PC-9 (cell line): Measurements from ENCODE around the gene SUGT1. TPM values are rescaled to one million over a fixed set of nuclear protein-coding genes. Genes with fewer than 3 reads are reported as not detected.
"Not testable (repeated sequence)": the region's sequence is repeated elsewhere in the genome, so short reads cannot be mapped to it uniquely, and the experiment has no call there.

Source experiments
- Bru-seq: library from RNA; stranded (reverse); fragments of 400-500 nt; gene quantifications from one replicate; lab custom pipeline; 2021; lab: Mats Ljungman, UMichigan
- BruChase-seq, 2 experiments: library from RNA; stranded (reverse); fragments of 400-500 nt; gene quantifications; one replicate each; lab custom pipeline; 2021; lab: Mats Ljungman, UMichigan
- BruUV-seq: library from RNA; stranded (reverse); fragments of 400-500 nt; replicated peaks from 2 replicates; lab custom pipeline; 2021; lab: Mats Ljungman, UMichigan
- CTCF ChIA-PET: fragments of 300-600 bp; sonication (Branson Sonifier 250); formaldehyde crosslinking; loops from one replicate; lab custom pipeline; 2022; ENCODE audit warnings: antibody characterized with exemption; lab: Charles Lee
- POLR2A ChIA-PET: fragments of 300-600 bp; sonication (Branson Sonifier 250); formaldehyde crosslinking; loops from one replicate; lab custom pipeline; 2022; ENCODE audit warnings: antibody characterized with exemption; ENCODE audit not compliant: unreplicated experiment; lab: Charles Lee
- DNase-seq, 2 experiments: peaks; one replicate each; pipeline versions ENCODE4 v3.0.0 to v3.0.0-alpha.2; 2015 to 2022; ENCODE audit warnings: mixed read lengths in 1 of 2
- H2AFZ ChIP-seq: fragments of 200-600 bp; sonication (generic); 2 replicates; pipeline ENCODE4 v1.8.1; 2017; ENCODE audit warnings: antibody characterized with exemption
- H3F3A ChIP-seq: fragments of 200-600 bp; sonication (generic); 2 replicates; pipeline ENCODE4 v1.8.1; 2017; ENCODE audit warnings: antibody characterized with exemption, mild to moderate bottlenecking, low read depth; ENCODE audit not compliant: insufficient read depth
- H3K27ac ChIP-seq: fragments of 200-600 bp; sonication (generic); 2 replicates; pipeline ENCODE4 v1.6.1; 2016; ENCODE audit warnings: mixed run types
- H3K27me3 ChIP-seq: fragments of 200-600 bp; sonication (generic); 2 replicates; pipeline ENCODE4 v1.6.1; 2016; ENCODE audit warnings: low read depth, mixed run types; ENCODE audit not compliant: insufficient read depth
- H3K36me3 ChIP-seq: fragments of 200-600 bp; sonication (generic); 2 replicates; pipeline ENCODE4 v1.6.1; 2016; ENCODE audit warnings: low read depth, mixed run types
- H3K4me1 ChIP-seq: fragments of 200-600 bp; sonication (generic); replicated peaks from 2 replicates; pipeline ENCODE4 v1.6.1; 2016; ENCODE audit warnings: mixed run types; ENCODE audit not compliant: insufficient read depth
- H3K4me2 ChIP-seq: fragments of 200-600 bp; sonication (generic); 2 replicates; pipeline ENCODE4 v1.6.1; 2017; ENCODE audit warnings: mixed run types
- H3K4me3 ChIP-seq: fragments of 200-600 bp; sonication (generic); 2 replicates; pipeline ENCODE4 v1.6.1; 2016; ENCODE audit warnings: mixed run types
- H3K79me2 ChIP-seq: fragments of 200-600 bp; sonication (generic); 2 replicates; pipeline ENCODE4 v1.6.1; 2017; ENCODE audit warnings: low read depth, mixed run types
- H3K9me2 ChIP-seq: fragments of 200-600 bp; sonication (generic); 2 replicates; pipeline ENCODE4 v1.8.1; 2017; ENCODE audit warnings: mild to moderate bottlenecking; ENCODE audit not compliant: insufficient read depth
- H3K9me3 ChIP-seq: fragments of 200-600 bp; sonication (generic); 2 replicates; pipeline ENCODE4 v1.8.1; 2016; ENCODE audit warnings: low read depth; ENCODE audit not compliant: insufficient read depth
- H4K20me1 ChIP-seq: fragments of 200-600 bp; sonication (generic); 2 replicates; pipeline ENCODE4 v1.8.1; 2017; ENCODE audit not compliant: insufficient read depth
- CTCF ChIP-seq: fragments of 200-600 bp; sonication (generic); conservative IDR thresholded peaks from 2 replicates; pipeline ENCODE4 v1.6.1; 2017; ENCODE audit warnings: mixed run types, antibody characterized with exemption, mild to moderate bottlenecking, moderate library complexity
- EZH2 ChIP-seq: fragments of 200-600 bp; sonication (generic); IDR thresholded peaks from 2 replicates; pipeline ENCODE4 v1.8.0; 2017; ENCODE audit warnings: antibody characterized with exemption, low read depth
- intact Hi-C: fragments of 100-400 bp; cut with micrococcal nuclease; formaldehyde crosslinking; loops from one replicate; pipeline ENCODE4 v1.10.0; 2022; ENCODE audit not compliant: unreplicated experiment
- long read RNA-seq: library from polyadenylated mRNA; stranded (forward); transcript quantifications from one replicate; pipeline ENCODE4 v2.0.0, GENCODE V29; 2022
- total RNA-seq: library from RNA; stranded (reverse); gene quantifications from 2 replicates; pipeline ENCODE4 v1.2.3, GENCODE V29; 2021

SUGT1 gene
- 48.8 and 57.2 TPM in 2 replicates for total RNA-seq
- percentile 80 among the genes with signal in this experiment for Bru-seq, nascent RNA
- percentile 84 among the genes with signal in this experiment for BruChase-seq, experiment 1, labeled RNA remaining after a 2-hour chase
- BruChase-seq, experiment 2, labeled RNA remaining after a 6-hour chase, result percentile 77 among the genes with signal in this experiment
- long read RNA-seq, partial matches to known transcripts, result 2 of 12 reads
- long read RNA-seq, other reads (novel, unspliced or antisense), result 8 of 12 reads

- intact Hi-C loops, result loop anchor here (1.0 to 10.0 kb wide), 3 partner anchors 35 to 460 kb away; partner anchors contain the start of genes CKAP2 and VPS36
- peak; percentile 94 to 97 for DNase-seq
- Histone ChIP-seq H3K79me2 (peaks cover 68% of the 10 kb centered on the region), H3K36me3 (peaks cover 5% of the 10 kb centered on the region), H3F3A (peaks cover 18% of the 10 kb centered on the region), H3K27ac (peak within 1 kb of the TSS; percentile 93), H3K4me1 (peaks cover 23% of the 10 kb centered on the region), H3K9me2 (no peaks in the 10 kb centered on the region), H2AFZ (peak within 1 kb of the TSS; percentile 97), H4K20me1 (no peaks in the 10 kb centered on the region), H3K27me3 (no peaks in the 10 kb centered on the region), H3K4me3 (peak within 1 kb of the TSS; percentile 86), H3K9me3 (no peaks in the 10 kb centered on the region), H3K4me2 (peak within 1 kb of the TSS; percentile 100)
- TF ChIP-seq EZH2 (no peak), CTCF (no peak; the same call in 1 of the 2 replicates)
- ChIA-PET CTCF (interaction anchor here (1.2 kb wide), 1 partner anchor 35 kb away, joined by 4 read pairs; no protein-coding TSS in a partner anchor), POLR2A (interaction anchor here (0.5 to 1.0 kb wide), 6 partner anchors 13 to 547 kb away, joined by 3 to 20 read pairs (median 4); no protein-coding TSS in a partner anchor)
- BruUV-seq, result no TSS peak
Observed at GRCh38 chr13:52652196-52652979, at the start of gene SUGT1. Gene SUGT1 (plus strand): TSS chr13:52652836. CDS start chr13:52652921, 85 bp downstream.

GRCh38 chr13:52603316-52603715, 49.3 kb upstream of the SUGT1 start:
- H3K4me2 ChIP-seq, POLR2A ChIA-PET, CTCF ChIA-PET, H3K27me3 ChIP-seq, H4K20me1 ChIP-seq, H3K36me3 ChIP-seq, H3K4me1 ChIP-seq, H3K9me2 ChIP-seq, H2AFZ ChIP-seq, H3F3A ChIP-seq, DNase-seq, H3K9me3 ChIP-seq, BruUV-seq, H3K27ac ChIP-seq, H3K79me2 ChIP-seq, H3K4me3 ChIP-seq, intact Hi-C loops: not testable (repeated sequence)

- H3K4me3 ChIP-seq, H3K9me2 ChIP-seq, H3K36me3 ChIP-seq, H4K20me1 ChIP-seq, H3K27ac ChIP-seq, H2AFZ ChIP-seq, H3F3A ChIP-seq, DNase-seq, H3K27me3 ChIP-seq, POLR2A ChIA-PET, H3K4me1 ChIP-seq, BruUV-seq, H3K9me3 ChIP-seq, CTCF ChIA-PET, intact Hi-C loops, H3K79me2 ChIP-seq, H3K4me2 ChIP-seq: not testable (repeated sequence)
Observed at GRCh38 chr13:52606126-52606525, 46.5 kb upstream of the SUGT1 start.

GRCh38 chr13:52606795-52607194, 45.8 kb upstream of the SUGT1 start:
- DNase-seq, intact Hi-C loops, H3F3A ChIP-seq, H3K9me2 ChIP-seq, H4K20me1 ChIP-seq, H3K4me3 ChIP-seq, H3K4me2 ChIP-seq, H2AFZ ChIP-seq, H3K27ac ChIP-seq, POLR2A ChIA-PET, H3K27me3 ChIP-seq, BruUV-seq, H3K79me2 ChIP-seq, H3K36me3 ChIP-seq, CTCF ChIA-PET, H3K9me3 ChIP-seq, H3K4me1 ChIP-seq: not testable (repeated sequence)

GRCh38 chr13:52608184-52608583, 44.5 kb upstream of the SUGT1 start:
- H3K9me3 ChIP-seq, H2AFZ ChIP-seq, H3K27ac ChIP-seq, H3K36me3 ChIP-seq, POLR2A ChIA-PET, H3K9me2 ChIP-seq, DNase-seq, H4K20me1 ChIP-seq, H3K4me2 ChIP-seq, BruUV-seq, H3K4me3 ChIP-seq, H3K27me3 ChIP-seq, H3K4me1 ChIP-seq, intact Hi-C loops, H3F3A ChIP-seq, H3K79me2 ChIP-seq, CTCF ChIA-PET: not testable (repeated sequence)
